B cell (primary cell): ENCODE results near the gene TLE2. TPM values are rescaled to one million over a fixed set of nuclear protein-coding genes. Genes with fewer than 3 reads are reported as not detected.

Experiments
- ATAC-seq: fragments of 200-7000 bp; cut with Tn5 transposase; one replicate; pipeline ENCODE4 v1.10.0; 2021; ENCODE audit warnings: low read depth, mild to moderate bottlenecking, moderate number of reproducible peaks, moderate library complexity
- CTCF ChIA-PET: fragments of 350-600 bp; sonication (Branson Sonifier 250); formaldehyde crosslinking; loops from one replicate; lab custom pipeline; 2021; ENCODE audit warnings: antibody characterized with exemption, inconsistent platforms; lab: Charles Lee
- POLR2A ChIA-PET: fragments of 350-600 bp; sonication (Branson Sonifier 250); formaldehyde crosslinking; loops from one replicate; lab custom pipeline; 2021; ENCODE audit warnings: antibody characterized with exemption; lab: Charles Lee
- DNase-seq: peaks from one replicate; pipeline ENCODE4 v3.0.0; 2013
- H2AFZ ChIP-seq: 2 replicates; pipeline ENCODE4 v1.6.1; 2012; ENCODE audit warnings: mild to moderate bottlenecking, low read depth, low read length; ENCODE audit not compliant: insufficient read depth, poor library complexity, severe bottlenecking
- H3K27ac ChIP-seq, 2 donors: 1 replicate in 1 of 2; 2 replicates in 1 of 2; pipeline ENCODE4 v1.5.1; 2012 to 2013; ENCODE audit warnings: low read length in 2 of 2, mild to moderate bottlenecking in 2 of 2, moderate library complexity in 1 of 2
- H3K27me3 ChIP-seq, 4 experiments: fragments of 200-600 bp in 1 of 4; sonication (generic) in 1 of 4; replicated peaks in 1 of 4; 1 replicate in 2 of 4; 2 replicates in 2 of 4; pipeline versions ENCODE4 v1.6.1 to v1.7.0; 2013 to 2016; ENCODE audit warnings: low read length in 3 of 4, mild to moderate bottlenecking in 2 of 4, mixed read lengths in 1 of 4, moderate library complexity in 1 of 4; ENCODE audit not compliant: insufficient read depth in 4 of 4, control insufficient read depth in 3 of 4; ENCODE audit errors: control extremely low read depth in 1 of 4
- H3K36me3 ChIP-seq, 2 experiments: replicated peaks in 1 of 2; 1 replicate in 1 of 2; 2 replicates in 1 of 2; pipeline versions ENCODE4 v1.6.1 to v1.7.1; 2013; ENCODE audit warnings: low read length in 1 of 2; ENCODE audit not compliant: insufficient read depth in 2 of 2, control insufficient read depth in 1 of 2; ENCODE audit errors: control extremely low read depth in 1 of 2, extremely low read depth in 1 of 2
- H3K4me1 ChIP-seq, 2 donors: fragments of 200-600 bp in 1 of 2; sonication (generic) in 1 of 2; 1 replicate in 1 of 2; 2 replicates in 1 of 2; pipeline versions ENCODE4 v1.5.1 to v1.6.1; 2013 to 2017; ENCODE audit warnings: low read length in 2 of 2; ENCODE audit not compliant: control insufficient read depth in 2 of 2, insufficient read depth in 2 of 2
- H3K4me2 ChIP-seq: replicated peaks from 2 replicates; pipeline ENCODE3; 2012; ENCODE audit warnings: mild to moderate bottlenecking, low read depth, low read length; ENCODE audit not compliant: poor library complexity, severe bottlenecking
- H3K4me3 ChIP-seq, 5 experiments: fragments of 200-600 bp in 1 of 5; sonication (generic) in 1 of 5; 1 replicate in 3 of 5; 2 replicates in 2 of 5; pipeline versions ENCODE4 v1.5.1 to v1.7.0; 2011 to 2016; ENCODE audit warnings: low read length in 4 of 5, mild to moderate bottlenecking in 4 of 5, low read depth in 2 of 5, control low read depth in 1 of 5, moderate library complexity in 1 of 5; ENCODE audit not compliant: insufficient read depth in 1 of 5; ENCODE audit errors: control extremely low read depth in 1 of 5, extremely low read depth in 1 of 5
- H3K79me2 ChIP-seq: fragments of 200-600 bp; sonication (generic); one replicate; pipeline ENCODE4 v1.6.0; 2016; ENCODE audit warnings: low read length; ENCODE audit not compliant: control insufficient read depth, insufficient read depth
- H3K9ac ChIP-seq: fragments of 200-600 bp; sonication (generic); 2 replicates; pipeline ENCODE4 v1.6.1; 2017; ENCODE audit warnings: mild to moderate bottlenecking, low read length, moderate library complexity
- H3K9me3 ChIP-seq, 3 donors: one replicate each; pipeline versions ENCODE4 v1.6.1 to v1.7.1; 2013; ENCODE audit warnings: low read length in 2 of 3; ENCODE audit not compliant: control insufficient read depth in 2 of 3, insufficient read depth in 1 of 3; ENCODE audit errors: control extremely low read depth in 1 of 3
- H4K20me1 ChIP-seq: 2 replicates; pipeline ENCODE4 v1.6.0; 2012; ENCODE audit warnings: mild to moderate bottlenecking, low read length; ENCODE audit not compliant: insufficient read depth, control insufficient read depth, poor library complexity, severe bottlenecking
- H3K27ac Mint-ChIP-seq: one replicate; pipeline ENCODE4 v1.8.0; 2021; ENCODE audit warnings: mixed read lengths
- H3K27me3 Mint-ChIP-seq: one replicate; pipeline ENCODE4 v1.8.0; 2021; ENCODE audit warnings: mixed read lengths
- H3K4me1 Mint-ChIP-seq: one replicate; pipeline ENCODE4 v1.8.0; 2021; ENCODE audit warnings: mixed read lengths
- H3K4me3 Mint-ChIP-seq: one replicate; pipeline ENCODE4 v1.8.0; 2021; ENCODE audit warnings: mixed read lengths
- H3K9me3 Mint-ChIP-seq: one replicate; pipeline ENCODE4 v1.8.0; 2022; ENCODE audit warnings: mixed read lengths; ENCODE audit not compliant: insufficient read depth
- CTCF ChIP-seq: fragments of 200-600 bp; IDR thresholded peaks from one replicate; pipeline ENCODE4 v1.8.0; 2022; ENCODE audit warnings: antibody characterized with exemption, mild to moderate bottlenecking
- EZH2 ChIP-seq: IDR thresholded peaks from 2 replicates; pipeline ENCODE4 v1.6.1; 2012; ENCODE audit warnings: borderline replicate concordance, low read depth, mild to moderate bottlenecking, moderate library complexity, low read length; ENCODE audit not compliant: insufficient read depth, poor library complexity, severe bottlenecking
- WGBS: methylation state at CpG from one replicate; pipeline ENCODE4 v1.1.5; 2013; ENCODE audit warnings: missing lambda C conversion rate; ENCODE audit not compliant: insufficient coverage; 5-methylcytosine and 5-hydroxymethylcytosine counted together
- intact Hi-C: fragments of 100-400 bp; cut with micrococcal nuclease; formaldehyde crosslinking; loops from one replicate; pipeline ENCODE4 v1.10.0; 2022
- polyA plus RNA-seq: library from polyadenylated mRNA; depleted of rRNA; stranded (reverse); fragments of >200 nt; gene quantifications from 2 replicates; pipeline ENCODE4 v1.2.3, GENCODE V29; 2012
- total RNA-seq, 2 donors: library from RNA; stranded (reverse); fragments of 120-200 nt in 1 of 2; gene quantifications; 1 replicate in 1 of 2; 2 replicates in 1 of 2; pipeline versions ENCODE4 v1.2.3 to v1.2.4, GENCODE V29; 2013 to 2022

Gene TLE2
- total and polyA plus RNA-seq, 2 donors (not counting 1 experiment from before 2014, with no cell fraction given): 3.0 to 5.3 TPM

GRCh38 chr19:2998642-2999041 lies 30.4 kb downstream of the TLE2 start:
- ChIA-PET CTCF (no interaction called here), POLR2A (no interaction called here)
- WGBS: 100% methylated on average over 2 of the region's 11 CpGs
- H3K79me2 ChIP-seq: no peaks in the 10 kb centered on the region
- Mint-ChIP-seq H3K9me3 (peaks cover 3% of the 10 kb centered on the region), H3K27ac (no peak overlapping the region), H3K4me3 (no peak overlapping the region), H3K4me1 (no peaks in the 10 kb centered on the region), H3K27me3 (peaks cover 3% of the 10 kb centered on the region)
- DNase-seq (no peak), ATAC-seq (no peak)
- H4K20me1 ChIP-seq: no peaks in the 10 kb centered on the region
- no peaks in the 10 kb centered on the region for H3K36me3 ChIP-seq
- H3K4me1 ChIP-seq: no peaks in the 10 kb centered on the region
- no peak overlapping the region for H3K27ac ChIP-seq
- no peak overlapping the region for H3K4me2 ChIP-seq
- H3K9ac ChIP-seq: no peak overlapping the region
- intact Hi-C loops: no loop called here
- peaks cover 0 to 16% (median 0%) of the 10 kb centered on the region in 3 donors for H3K9me3 ChIP-seq
- H3K4me3 ChIP-seq: no peak overlapping the region
- H2AFZ ChIP-seq: no peak overlapping the region
- TF ChIP-seq CTCF (no peak), EZH2 (no peak)
- H3K27me3 ChIP-seq: no peaks in the 10 kb centered on the region

GRCh38 chr19:2997720-2998119 lies 31.4 kb downstream of the TLE2 start:
- H3K27ac Mint-ChIP-seq: peak overlapping the region; percentile 37
- H3K4me3 Mint-ChIP-seq: no peak overlapping the region
- Histone ChIP-seq H3K9me3 (peaks cover 0 to 16% (median 0%) of the 10 kb centered on the region in 3 donors), H3K36me3 (no peaks in the 10 kb centered on the region), H3K9ac (no peak overlapping the region), H3K27me3 (no peaks in the 10 kb centered on the region), H3K79me2 (no peaks in the 10 kb centered on the region), H3K4me2 (no peak overlapping the region), H3K4me3 (no peak overlapping the region), H4K20me1 (no peaks in the 10 kb centered on the region), H3K4me1 (no peaks in the 10 kb centered on the region), H2AFZ (no peak overlapping the region), H3K27ac (no peak overlapping the region)
- intact Hi-C loops: no loop called here
- WGBS: 92% methylated on average over 10 of the region's 13 CpGs
- H3K9me3 Mint-ChIP-seq: peaks cover 3% of the 10 kb centered on the region
- POLR2A ChIA-PET: no interaction called here
- ATAC-seq: no peak
- no peak for TF ChIP-seq EZH2
- TF ChIP-seq CTCF: no peak
- CTCF ChIA-PET: no interaction called here
- no peaks in the 10 kb centered on the region for H3K4me1 Mint-ChIP-seq
- no peak for DNase-seq
- H3K27me3 Mint-ChIP-seq: peaks cover 3% of the 10 kb centered on the region
